GM15510 (cell line): ENCODE measurements around the gene IRF5.

Experiments used
- POLR2A ChIP-seq: IDR thresholded peaks from 3 replicates; pipeline ENCODE4 v1.6.1; 2011; ENCODE audit warnings: borderline replicate concordance; ENCODE audit not compliant: insufficient read length; ENCODE audit errors: extremely low read depth

The IRF5 gene

DNA sequence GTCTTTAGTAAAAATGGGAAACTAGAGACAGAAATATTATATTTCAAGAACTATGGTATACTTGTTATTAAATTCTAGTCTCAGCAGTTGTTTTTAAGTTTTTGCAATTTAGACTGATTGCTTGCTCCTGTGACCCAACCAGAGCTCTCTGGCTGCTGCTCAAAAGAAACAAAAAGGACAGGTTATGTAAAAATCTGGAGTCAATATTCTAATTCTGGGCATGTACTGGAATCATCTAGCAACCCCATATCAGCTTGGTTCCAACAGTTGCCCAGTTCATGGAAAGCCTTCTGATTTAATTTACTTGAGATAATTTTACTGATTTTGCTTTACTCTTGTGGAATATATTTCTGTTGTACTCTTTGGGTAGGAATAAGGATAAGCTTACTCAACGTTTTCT is 37.5 kb upstream of the IRF5 start:
- no peak for TF ChIP-seq POLR2A

DNA sequence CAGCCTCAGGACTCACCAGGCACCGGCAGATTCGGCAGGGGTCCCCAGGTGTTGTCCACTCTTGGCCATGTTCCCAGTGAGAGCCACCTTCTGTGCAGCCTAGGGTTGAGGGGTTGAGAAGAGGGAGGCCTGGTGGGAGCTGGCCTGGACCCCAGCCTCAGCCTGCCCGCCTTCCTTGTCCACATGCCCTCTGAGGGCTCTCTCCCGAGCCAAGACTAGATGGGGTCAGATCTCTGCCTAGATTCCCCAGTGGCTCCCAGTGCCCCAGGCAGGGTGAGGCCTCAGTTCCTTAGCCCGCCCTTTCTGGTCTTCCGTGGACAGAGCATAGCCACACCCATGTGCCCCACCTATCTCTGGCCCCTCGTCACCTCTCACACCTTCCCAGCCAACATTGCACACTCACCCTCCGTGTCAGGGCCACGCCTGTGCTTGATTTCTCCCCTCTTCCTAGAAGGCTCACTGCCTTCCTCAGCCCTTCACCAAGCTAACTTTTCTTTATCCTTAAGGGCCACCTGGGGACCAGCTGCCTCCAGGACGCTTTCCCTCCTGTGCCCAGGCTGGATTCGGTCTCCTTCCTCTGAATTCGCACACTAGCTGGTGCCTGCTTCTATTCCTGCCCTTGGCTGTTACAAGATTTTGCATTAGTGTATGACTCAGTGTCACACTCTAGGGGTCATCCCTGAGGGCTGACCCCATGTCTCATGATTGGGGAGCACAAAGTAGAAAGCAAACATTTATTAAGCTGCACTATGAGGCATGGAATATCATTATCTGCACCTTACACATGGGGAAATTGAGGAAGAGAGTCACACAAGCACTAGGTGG is 34.8 kb upstream of the IRF5 start:
- no peak for TF ChIP-seq POLR2A

DNA sequence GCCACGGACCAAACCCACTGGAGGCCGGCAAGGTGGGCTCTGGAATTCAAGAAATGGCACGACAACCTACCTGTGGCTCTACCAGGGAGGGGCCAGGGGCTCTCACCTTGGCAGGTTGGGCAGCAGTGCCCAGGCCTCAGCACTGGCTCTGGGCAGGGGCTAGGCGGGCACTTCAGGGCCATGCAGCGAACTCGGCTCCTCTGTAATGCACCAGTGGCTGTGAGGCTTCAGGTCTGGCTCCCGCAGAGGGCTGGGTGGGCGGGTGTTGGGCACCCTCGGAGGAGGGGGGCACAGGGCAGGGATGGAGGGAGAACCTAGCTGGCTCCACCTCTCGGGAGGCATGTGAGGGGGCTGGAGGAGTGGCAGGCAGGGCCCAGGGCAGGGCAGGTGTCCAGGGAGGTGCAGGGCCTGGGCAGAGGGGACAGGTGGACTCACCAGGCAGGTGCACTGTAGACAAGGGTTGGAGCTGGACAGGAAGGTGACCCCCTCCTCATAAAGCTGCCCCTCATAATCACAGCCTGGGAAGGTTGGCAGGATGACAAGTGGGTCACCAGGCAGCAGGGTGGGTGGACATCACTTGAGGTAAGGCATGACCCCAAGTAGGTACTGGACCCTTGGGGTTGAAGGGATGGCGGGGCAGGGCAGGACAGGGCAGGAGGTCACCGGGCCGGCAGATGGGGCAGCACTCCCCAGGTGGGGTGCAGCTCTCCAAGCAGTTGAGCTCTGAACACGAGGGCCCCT is 33.9 kb upstream of the IRF5 start:
- TF ChIP-seq POLR2A, result no peak

DNA sequence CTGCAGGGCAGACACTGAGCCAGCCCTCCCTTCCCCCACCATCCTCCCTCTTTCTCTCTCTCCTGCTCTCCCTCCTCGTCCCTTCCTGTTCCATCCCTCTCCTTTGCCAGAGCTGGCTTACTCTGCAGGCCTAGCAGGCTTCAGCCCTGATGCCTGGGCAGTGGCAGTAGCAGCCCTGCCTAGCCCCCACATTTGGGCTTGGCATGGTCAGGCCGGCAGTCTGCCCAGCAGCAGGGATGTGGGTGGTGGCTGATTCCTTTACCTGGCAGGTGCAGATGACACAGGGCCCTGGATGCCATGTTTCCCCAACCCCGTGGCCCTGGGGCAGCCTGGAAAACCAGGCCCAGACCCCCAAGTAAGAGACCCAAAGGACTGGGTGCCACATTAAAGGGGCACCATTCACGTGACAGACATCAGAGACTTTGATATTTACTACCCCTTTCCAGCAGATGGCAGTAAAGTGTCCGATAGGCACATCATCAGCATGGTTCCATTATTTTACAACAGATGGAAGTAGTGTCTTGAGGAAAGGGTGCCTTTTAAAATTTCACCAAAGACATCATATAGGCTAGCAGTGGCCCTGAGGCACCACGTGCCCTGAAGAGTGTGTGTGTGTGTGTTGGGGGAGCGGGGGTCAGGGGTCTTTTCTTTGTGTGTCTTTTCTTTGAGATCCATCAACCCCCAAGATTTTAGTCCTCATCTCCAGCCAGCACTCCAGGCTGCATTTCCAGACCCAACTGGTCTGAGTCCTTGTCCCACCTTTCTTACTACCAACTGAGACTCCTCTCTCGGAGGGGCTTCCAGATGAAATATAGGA is 33.1 kb upstream of the IRF5 start:
- TF ChIP-seq POLR2A, result no peak

DNA sequence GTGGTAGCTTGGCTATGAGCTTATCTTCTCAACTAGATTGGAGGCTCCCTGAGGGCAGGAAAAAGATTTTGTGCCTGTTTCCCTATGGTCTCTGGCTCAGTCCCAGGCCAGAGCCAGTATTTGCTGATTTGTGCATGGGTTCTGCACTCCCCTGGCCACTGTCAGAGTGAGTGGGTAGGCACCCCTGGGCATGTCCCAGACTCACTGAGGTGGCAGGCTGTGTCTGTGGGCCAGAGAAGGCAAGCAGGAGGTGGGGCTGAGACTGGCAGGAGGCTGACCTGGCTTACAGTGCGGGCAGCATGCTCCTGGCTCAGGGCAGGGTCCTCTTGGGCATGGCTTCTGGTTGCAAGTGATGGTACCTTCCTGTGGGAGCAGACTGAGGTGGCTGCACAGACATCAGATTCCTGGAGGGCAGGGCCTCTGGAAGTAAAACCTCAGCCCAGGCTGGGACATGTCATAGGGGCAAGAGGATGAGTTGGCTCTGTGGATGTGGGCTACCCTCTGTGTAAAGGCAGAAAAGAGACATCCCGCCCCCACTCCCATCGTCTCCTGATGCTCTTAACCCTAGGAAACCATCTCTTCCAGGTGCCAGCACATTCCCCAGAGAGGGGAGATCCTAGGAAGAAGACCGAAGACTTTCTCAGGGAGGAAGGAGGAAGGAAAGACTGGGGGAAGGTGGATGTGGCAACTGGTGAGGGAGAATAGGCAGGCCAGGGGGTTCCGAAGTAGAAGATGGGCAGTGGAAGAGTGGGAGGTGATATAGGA is 31.5 kb upstream of the IRF5 start:
- TF ChIP-seq POLR2A, result no peak

DNA sequence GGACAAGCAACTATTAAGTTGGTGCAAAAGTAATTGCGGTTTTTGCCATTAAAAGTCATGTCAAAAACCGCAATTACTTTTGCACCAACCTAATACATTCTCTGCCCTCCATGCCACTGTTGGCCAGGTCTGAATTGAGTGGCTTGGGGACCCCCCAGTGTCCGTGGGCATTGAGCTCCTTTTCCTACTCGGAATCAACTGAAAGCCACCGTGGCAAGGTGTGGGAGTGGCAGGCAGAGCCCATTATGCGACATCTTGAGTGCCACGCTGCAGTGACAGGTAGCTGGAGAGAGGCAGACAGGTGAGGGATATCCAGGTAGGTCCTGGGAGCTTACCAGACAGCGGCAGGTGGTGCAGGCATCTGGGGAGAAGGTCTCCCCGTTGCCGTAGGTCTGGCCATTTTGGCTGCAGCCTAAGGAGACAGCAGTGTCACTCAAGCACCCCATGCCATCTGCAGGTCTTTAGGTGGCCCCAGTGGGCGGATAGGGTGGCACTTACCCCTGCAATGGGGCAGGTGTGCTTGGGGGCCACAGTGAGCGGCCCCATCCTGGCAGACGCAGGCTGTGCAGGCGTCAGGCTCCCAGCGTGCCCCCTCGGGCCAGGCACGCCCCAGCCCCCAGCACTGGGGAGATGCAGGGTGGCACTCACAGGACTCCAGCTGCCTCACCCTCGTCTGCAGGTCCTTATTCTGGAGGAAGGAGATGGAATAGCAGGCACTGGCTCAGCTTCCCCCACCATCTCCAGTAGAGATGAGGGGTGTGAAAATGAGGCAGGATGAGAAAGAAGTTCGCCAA is 30.8 kb upstream of the IRF5 start:
- TF ChIP-seq POLR2A, result no peak

DNA sequence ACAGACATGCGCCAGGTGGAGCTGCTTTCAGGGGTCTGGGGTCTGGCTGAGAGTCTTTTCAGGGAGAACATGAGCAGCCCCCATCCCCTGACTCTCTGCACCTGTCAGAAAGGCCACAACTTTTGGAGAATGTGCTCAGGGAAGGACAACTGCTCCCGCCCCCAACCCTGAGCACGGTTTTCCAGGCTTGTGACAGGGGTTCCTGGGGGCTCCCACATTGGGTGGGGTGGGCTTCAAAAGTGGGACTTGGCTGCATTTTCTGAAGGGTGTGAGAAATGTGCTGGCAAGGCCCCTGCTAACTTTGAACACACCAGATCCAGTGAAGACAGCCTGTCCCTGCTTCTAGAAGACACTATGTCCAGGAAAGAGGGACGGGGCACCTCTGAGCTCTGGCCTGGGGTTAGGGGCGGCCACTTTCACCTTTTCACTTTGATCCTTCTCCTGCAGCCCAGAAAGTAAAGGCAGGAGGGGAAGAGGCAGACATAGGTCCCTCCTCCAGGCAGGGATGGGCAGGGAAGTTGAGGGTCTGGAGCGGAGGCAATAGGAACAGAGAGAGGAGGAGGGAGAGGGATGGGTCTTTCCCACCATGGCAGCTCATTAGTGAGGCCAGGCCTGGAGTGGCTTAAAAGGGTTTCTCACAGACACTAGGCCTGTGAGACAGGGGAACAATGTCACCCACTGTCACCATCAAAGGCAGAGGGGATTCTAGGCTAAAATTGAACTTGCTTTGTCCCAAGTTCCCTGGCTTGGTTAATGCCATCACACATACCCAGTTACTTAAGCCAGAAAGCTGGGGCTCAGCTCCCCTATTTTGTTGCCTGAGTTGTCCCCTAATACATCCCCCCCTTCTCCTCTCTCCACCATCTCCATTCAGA is 28.7 kb upstream of the IRF5 start:
- no peak for TF ChIP-seq POLR2A

DNA sequence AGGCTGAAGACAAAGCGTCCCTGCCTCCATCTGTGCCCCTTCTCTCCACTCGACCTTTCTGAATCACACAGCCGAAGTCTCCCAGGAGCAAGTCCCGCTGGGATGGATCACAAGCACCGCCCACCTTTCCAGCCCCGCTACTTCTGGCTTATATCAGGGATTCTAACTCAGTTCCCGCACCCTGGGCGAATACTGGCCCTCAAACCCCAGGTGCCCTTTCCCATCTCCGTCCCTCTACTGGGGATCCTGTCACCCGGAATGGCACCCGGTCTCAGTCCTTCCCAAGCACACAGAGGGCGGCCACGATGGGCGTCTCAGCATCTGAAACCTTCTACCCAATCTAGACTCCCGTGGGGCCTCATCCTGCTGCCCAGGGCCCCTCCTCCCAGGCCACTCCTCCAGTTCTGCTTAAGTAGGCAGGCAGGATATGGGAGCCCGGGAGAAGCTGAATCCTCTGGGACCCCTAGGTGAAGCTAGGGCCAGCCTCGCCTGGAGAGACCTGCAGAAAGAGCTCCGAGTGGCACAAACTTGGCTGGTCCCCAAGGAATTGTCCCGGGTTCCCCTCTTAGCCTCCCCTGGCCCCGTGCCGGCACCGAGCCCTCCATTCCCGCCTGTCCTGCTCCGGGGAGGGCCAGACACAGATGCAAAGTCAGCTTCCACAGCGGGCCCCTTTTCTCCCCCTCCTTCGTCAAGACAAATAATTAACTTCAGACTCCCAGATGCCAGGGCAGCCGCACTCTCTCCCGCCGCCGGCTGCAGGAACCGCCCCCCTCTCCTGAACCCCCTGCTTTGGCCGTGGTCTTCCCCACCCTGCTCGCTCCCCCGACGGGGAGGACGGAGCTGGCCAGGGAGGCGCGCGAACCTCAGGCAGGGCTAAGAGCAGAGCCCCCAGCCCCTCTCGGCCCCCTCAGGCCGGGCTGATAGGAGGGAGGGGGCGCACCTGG is 27.8 kb upstream of the IRF5 start:
- TF ChIP-seq POLR2A, result no peak

DNA sequence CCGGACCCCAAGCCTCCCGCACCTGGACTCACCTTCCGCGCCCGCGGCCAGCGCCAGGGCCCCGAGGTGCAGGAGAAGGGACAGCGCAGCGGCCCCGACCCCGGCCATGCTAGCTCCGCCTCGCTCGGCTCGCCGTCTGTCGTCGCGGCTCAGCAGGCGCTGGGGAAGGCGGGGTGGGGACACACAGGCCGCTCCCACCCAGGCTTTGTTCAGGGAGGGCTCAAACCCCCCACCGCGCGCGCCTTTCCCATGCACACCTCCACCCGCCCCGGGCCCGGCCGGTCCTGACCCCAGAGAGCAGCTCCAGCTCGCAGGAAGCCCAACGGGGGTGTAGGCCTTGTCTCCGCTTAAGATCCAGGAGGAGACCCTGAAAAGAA is 27.2 kb upstream of the IRF5 start, which contains the start of gene KCP:
TSS of gene KCP (minus strand) at position 141 of the 377 bp plus-strand sequence. CDS start at position 108, 33 bp downstream.
- TF ChIP-seq POLR2A, result no peak

DNA sequence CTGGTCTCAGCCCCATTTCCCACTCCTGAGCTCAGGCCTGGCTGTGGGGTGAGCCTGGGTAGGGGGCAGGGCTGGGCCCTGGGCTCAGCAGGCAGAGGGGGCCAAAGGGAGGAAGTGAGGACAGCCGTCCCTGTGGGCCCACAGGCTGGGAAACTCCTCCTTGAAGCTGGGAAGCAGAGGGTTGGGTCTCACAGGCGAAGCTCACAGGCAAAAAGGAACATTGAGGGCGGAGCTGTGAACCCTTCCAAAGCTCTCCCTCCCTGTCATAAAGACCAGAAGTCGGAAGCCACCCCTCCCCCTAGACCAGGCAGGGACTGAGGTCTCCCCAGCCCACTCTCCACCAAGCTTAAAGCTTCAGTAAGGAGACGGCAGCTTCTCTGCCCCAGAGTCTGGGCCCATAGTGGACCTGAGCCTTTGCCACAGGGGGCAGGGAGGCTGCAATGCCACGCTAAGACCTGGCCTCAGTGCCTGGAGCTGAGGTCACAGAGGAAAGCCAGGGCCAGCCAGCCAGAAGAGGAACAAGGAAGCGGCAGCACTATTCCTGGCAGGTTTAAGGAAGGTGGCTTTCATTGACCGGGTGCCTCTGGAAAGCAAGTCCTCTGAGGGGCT is 26.2 kb upstream of the IRF5 start:
- TF ChIP-seq POLR2A, result no peak

DNA sequence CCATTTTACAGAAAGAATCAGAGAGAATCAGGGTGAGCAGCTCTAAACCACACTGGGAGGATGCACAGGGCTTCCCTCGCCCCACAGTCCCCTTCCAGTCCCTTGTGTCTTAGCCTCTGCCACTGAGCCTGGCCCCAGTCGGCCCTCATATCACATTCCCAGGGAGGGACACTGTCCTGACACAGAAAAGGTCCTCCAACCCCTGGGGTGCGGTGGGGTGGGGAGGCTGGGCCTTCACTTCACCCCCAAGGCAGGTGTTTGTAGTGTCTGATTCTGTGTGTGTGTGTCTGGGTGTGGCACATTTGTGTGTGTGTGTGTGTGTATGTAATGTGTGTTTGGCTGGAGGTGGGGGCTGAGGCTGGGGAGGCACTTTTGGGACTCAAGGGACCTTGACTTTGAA is 25.4 kb upstream of the IRF5 start:
- TF ChIP-seq POLR2A, result no peak
